Tibial nerve (tissue), 4 donors: Measurements from ENCODE around the gene DNMT3A. TPM values are rescaled to one million over a fixed set of nuclear protein-coding genes. Genes with fewer than 3 reads are reported as not detected.

Source experiments
- DNase-seq, 2 donors: peaks; one replicate each; pipeline ENCODE4 v3.0.0-alpha.2; 2019; ENCODE audit warnings: low spot score in 2 of 2
- H3K27ac ChIP-seq, 4 donors: fragments of 200-600 bp; sonication (generic) in 3 of 4; one replicate each; pipeline ENCODE4 v1.5.1; 2017 to 2019; ENCODE audit warnings: mild to moderate bottlenecking in 1 of 4
- H3K27me3 ChIP-seq, 2 donors: fragments of 200-600 bp; sonication (generic) in 1 of 2; one replicate each; pipeline versions ENCODE4 v1.5.1 to v1.6.0; 2017 to 2019
- H3K36me3 ChIP-seq, 3 donors: fragments of 200-600 bp; sonication (generic); one replicate each; pipeline ENCODE4 v1.5.1; 2018 to 2019
- H3K4me1 ChIP-seq, 4 donors: fragments of 200-600 bp; sonication (generic) in 3 of 4; one replicate each; pipeline ENCODE4 v1.5.1; 2017 to 2019
- H3K4me3 ChIP-seq, 4 donors: fragments of 200-600 bp; sonication (generic) in 3 of 4; one replicate each; pipeline ENCODE4 v1.5.1; 2017 to 2019; ENCODE audit warnings: mild to moderate bottlenecking in 1 of 4, moderate library complexity in 1 of 4
- H3K9me3 ChIP-seq, 4 donors: fragments of 200-600 bp; sonication (generic) in 3 of 4; one replicate each; pipeline ENCODE4 v1.5.1; 2017 to 2019
- CTCF ChIP-seq, 5 experiments: fragments of 200-600 bp in 3 of 5; fragments of 450-650 bp in 2 of 5; sonication (generic) in 3 of 5; IDR thresholded peaks; one replicate each; pipeline ENCODE4 v1.5.1; 2016 to 2019; ENCODE audit warnings: antibody characterized with exemption in 5 of 5, mild to moderate bottlenecking in 3 of 5, moderate library complexity in 2 of 5
- EP300 ChIP-seq, 2 donors: sonication (generic); formaldehyde crosslinking; IDR thresholded peaks; one replicate each; pipeline ENCODE4 v1.6.1; 2017; ENCODE audit warnings: antibody characterized with exemption in 2 of 2, mild to moderate bottlenecking in 1 of 2
- POLR2A ChIP-seq, 2 donors: fragments of 450-650 bp; IDR thresholded peaks; one replicate each; pipeline ENCODE4 v1.6.1; 2017; ENCODE audit warnings: antibody characterized with exemption in 2 of 2, mild to moderate bottlenecking in 2 of 2, moderate library complexity in 2 of 2
- WGBS, 2 donors: methylation state at CpG; one replicate each; pipeline ENCODE4 v1.1.5; 2018; 5-methylcytosine and 5-hydroxymethylcytosine counted together
- total RNA-seq, 4 donors: library from RNA; depleted of rRNA; stranded (reverse); fragments of >200 nt; gene quantifications; one replicate each; pipeline ENCODE4 v1.1.0, GENCODE V29; 2016

DNMT3A gene
- total RNA-seq, 4 donors from 2014 or later, result 17.4 to 28.4 (median 25.0) TPM

- no peaks in the 10 kb centered on the region for H3K27me3 ChIP-seq
- H3K4me3 ChIP-seq, result peak overlapping the region in 3 of 4 donors; percentile 23 to 41 (median 40)
- 35 to 36% methylated on average over 38 to 50 of the region's 59 CpGs for WGBS, 2 donors
- peaks cover 0 to 5% (median 0%) of the 10 kb centered on the region in 4 donors for H3K4me1 ChIP-seq
- no peaks in the 10 kb centered on the region for H3K36me3 ChIP-seq
- H3K9me3 ChIP-seq, result no peaks in the 10 kb centered on the region
- peak overlapping the region in 2 of 4 donors; percentile 23 to 61 for H3K27ac ChIP-seq
- TF ChIP-seq EP300 (IDR thresholded peaks at IDR 0.05), result no peak
- TF ChIP-seq POLR2A (IDR thresholded peaks at IDR 0.05), result no peak
- TF ChIP-seq CTCF (IDR thresholded peaks at IDR 0.05), result no peak
- no peak for DNase-seq
Observed at GRCh38 chr2:25204190-25204838, 137.4 kb downstream of the DNMT3A start.

- Histone ChIP-seq H3K36me3 (no peaks in the 10 kb centered on the region), H3K9me3 (no peaks in the 10 kb centered on the region), H3K27me3 (no peaks in the 10 kb centered on the region), H3K4me1 (peaks cover 0 to 21% (median 3%) of the 10 kb centered on the region in 4 donors), H3K27ac (no peak overlapping the region), H3K4me3 (no peak overlapping the region)
- DNase-seq, result no peak
- TF ChIP-seq EP300 (IDR thresholded peaks at IDR 0.05) (no peak), CTCF (IDR thresholded peaks at IDR 0.05) (no peak), POLR2A (IDR thresholded peaks at IDR 0.05) (no peak)
- 88 to 94% methylated on average over 11 of the region's 11 CpGs for WGBS, 2 donors
Observed at GRCh38 chr2:25202275-25202674, 139.4 kb downstream of the DNMT3A start.

GRCh38 chr2:25201794-25202193 is 139.9 kb downstream of the DNMT3A start:
- no peak for DNase-seq
- Histone ChIP-seq H3K4me1 (peaks cover 0 to 24% (median 3%) of the 10 kb centered on the region in 4 donors), H3K27ac (no peak overlapping the region), H3K4me3 (no peak overlapping the region), H3K27me3 (no peaks in the 10 kb centered on the region), H3K9me3 (no peaks in the 10 kb centered on the region), H3K36me3 (no peaks in the 10 kb centered on the region)
- no peak for TF ChIP-seq EP300 (IDR thresholded peaks at IDR 0.05)
- no peak for TF ChIP-seq POLR2A (IDR thresholded peaks at IDR 0.05)
- TF ChIP-seq CTCF (IDR thresholded peaks at IDR 0.05), result no peak
- 95 to 98% methylated on average over 6 to 7 of the region's 7 CpGs for WGBS, 2 donors

- 90 to 91% methylated on average over 6 of the region's 6 CpGs for WGBS, 2 donors
- no peak overlapping the region for H3K27ac ChIP-seq
- DNase-seq, result no peak
- H3K36me3 ChIP-seq, result no peaks in the 10 kb centered on the region
- peaks cover 0 to 29% (median 4%) of the 10 kb centered on the region in 4 donors for H3K4me1 ChIP-seq
- TF ChIP-seq POLR2A (IDR thresholded peaks at IDR 0.05) (no peak), CTCF (IDR thresholded peaks at IDR 0.05) (peak in 1 of 5 experiments; percentile 18), EP300 (IDR thresholded peaks at IDR 0.05) (no peak)
- no peaks in the 10 kb centered on the region for H3K9me3 ChIP-seq
- no peaks in the 10 kb centered on the region for H3K27me3 ChIP-seq
- H3K4me3 ChIP-seq, result no peak overlapping the region
Observed at GRCh38 chr2:25201265-25201664, 140.5 kb downstream of the DNMT3A start.

- Histone ChIP-seq H3K9me3 (no peaks in the 10 kb centered on the region), H3K4me1 (peaks cover 0 to 28% (median 4%) of the 10 kb centered on the region in 4 donors), H3K27me3 (no peaks in the 10 kb centered on the region), H3K36me3 (no peaks in the 10 kb centered on the region), H3K27ac (peak overlapping the region in 1 of 4 donors; percentile 36), H3K4me3 (no peak overlapping the region)
- 37% methylated on average over 5 of the region's 5 CpGs for WGBS, 2 donors
- TF ChIP-seq CTCF (IDR thresholded peaks at IDR 0.05) (no peak), EP300 (IDR thresholded peaks at IDR 0.05) (no peak), POLR2A (IDR thresholded peaks at IDR 0.05) (no peak)
- no peak for DNase-seq
Observed at GRCh38 chr2:25198576-25198975, 143.1 kb downstream of the DNMT3A start.
